ENCODE results near the gene KDM7A.

Gene KDM7A

DNA sequence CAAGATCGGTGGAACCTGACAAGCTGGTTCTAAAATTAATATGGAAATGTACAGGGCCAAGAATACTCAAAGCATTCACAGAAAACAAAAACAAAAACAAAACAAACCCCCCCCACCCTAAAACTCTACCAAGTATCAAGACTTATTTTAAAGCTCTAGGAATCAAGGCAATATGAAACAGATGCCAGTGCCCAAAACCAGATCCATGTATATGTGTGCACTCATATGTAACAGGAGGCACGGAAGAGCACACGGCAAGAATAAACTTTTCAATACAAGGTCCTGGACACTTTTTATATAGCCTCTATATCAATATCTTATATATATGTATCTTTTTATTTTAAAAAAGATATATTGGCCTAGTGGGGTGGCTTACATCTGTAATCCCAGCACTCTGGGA is 35.5 kb downstream of the KDM7A start:
- H3K4me3 ChIP-seq (ENCODE audit: low read depth, low read length) = no peak overlapping the region
- TF ChIP-seq, protein P1, sequence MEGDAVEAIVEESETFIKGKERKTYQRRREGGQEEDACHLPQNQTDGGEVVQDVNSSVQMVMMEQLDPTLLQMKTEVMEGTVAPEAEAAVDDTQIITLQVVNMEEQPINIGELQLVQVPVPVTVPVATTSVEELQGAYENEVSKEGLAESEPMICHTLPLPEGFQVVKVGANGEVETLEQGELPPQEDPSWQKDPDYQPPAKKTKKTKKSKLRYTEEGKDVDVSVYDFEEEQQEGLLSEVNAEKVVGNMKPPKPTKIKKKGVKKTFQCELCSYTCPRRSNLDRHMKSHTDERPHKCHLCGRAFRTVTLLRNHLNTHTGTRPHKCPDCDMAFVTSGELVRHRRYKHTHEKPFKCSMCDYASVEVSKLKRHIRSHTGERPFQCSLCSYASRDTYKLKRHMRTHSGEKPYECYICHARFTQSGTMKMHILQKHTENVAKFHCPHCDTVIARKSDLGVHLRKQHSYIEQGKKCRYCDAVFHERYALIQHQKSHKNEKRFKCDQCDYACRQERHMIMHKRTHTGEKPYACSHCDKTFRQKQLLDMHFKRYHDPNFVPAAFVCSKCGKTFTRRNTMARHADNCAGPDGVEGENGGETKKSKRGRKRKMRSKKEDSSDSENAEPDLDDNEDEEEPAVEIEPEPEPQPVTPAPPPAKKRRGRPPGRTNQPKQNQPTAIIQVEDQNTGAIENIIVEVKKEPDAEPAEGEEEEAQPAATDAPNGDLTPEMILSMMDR (IDR thresholded peaks at IDR 0.05; ENCODE audit: borderline replicate concordance, insufficient read depth, low read depth, low read length) = no peak

DNA sequence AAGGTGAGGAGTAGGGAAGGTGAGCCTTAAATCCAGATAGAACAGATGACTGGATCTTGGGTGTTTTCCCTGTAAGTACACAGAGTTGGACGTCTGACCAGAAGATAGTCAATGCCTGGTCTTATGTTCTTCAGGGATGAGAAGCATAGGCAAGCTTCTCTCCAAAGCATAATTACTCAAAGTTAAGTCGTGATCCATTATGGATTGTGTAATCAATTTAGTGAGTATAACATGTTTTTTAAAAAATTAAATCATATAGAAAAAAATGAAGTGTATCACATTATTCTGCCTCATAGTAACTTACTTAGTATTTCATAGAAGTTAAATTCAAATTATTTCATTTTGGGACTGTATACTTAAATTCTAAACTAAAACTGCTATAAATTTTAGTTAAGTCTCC is 39.7 kb downstream of the KDM7A start:
- TF ChIP-seq, protein P1 (IDR thresholded peaks at IDR 0.05; ENCODE audit: borderline replicate concordance, insufficient read depth, low read depth, low read length) = no peak

DNA sequence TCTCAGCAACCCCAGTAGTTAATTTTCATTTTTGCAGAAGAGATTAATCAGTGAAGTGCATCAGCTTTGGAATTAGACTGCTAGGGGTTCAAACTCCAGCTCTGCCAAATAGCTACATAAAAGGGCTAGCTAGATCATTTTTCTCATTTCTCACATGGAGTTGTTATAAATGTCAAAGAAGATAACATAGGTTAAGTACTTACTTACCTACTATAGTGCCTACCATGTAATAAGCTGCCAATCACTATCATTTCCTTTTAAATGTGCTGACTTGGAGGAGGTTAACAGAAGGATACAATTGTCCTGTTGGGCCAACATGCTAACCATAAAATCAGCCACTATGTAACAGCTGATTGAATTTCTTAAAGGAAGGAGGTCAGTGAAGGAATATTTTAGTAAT is 40.7 kb downstream of the KDM7A start:
- TF ChIP-seq, protein P1 (IDR thresholded peaks at IDR 0.05; ENCODE audit: borderline replicate concordance, insufficient read depth, low read depth, low read length) = no peak
- no peak overlapping the region for H3K4me3 ChIP-seq (ENCODE audit: low read depth, low read length)

More for the DNA sequence above, 39.7 kb downstream of the KDM7A start:
- no peak overlapping the region for H3K4me3 ChIP-seq (ENCODE audit: low read depth, low read length)

DNA sequence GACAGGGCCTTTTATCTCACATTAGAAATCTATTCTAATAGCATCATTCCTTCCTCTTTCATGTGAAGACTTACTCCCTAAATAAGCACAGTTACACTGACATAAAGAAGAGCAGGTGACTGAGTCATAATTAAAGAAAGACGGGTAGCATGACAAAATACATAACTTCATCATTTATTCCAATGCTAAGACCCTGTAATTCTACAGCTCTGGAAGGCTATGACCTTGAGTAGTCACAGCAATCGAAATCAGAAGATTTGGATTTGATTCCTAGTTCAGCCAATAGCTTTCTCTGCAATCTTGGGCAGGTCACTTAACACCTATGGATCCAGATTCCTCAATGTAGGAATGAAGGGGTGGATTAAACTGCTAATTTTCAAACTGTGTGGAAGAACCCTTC is 42.7 kb downstream of the KDM7A start:
- TF ChIP-seq, protein P1 (IDR thresholded peaks at IDR 0.05; ENCODE audit: borderline replicate concordance, insufficient read depth, low read depth, low read length) = no peak
- H3K4me3 ChIP-seq (ENCODE audit: low read depth, low read length) = no peak overlapping the region

DNA sequence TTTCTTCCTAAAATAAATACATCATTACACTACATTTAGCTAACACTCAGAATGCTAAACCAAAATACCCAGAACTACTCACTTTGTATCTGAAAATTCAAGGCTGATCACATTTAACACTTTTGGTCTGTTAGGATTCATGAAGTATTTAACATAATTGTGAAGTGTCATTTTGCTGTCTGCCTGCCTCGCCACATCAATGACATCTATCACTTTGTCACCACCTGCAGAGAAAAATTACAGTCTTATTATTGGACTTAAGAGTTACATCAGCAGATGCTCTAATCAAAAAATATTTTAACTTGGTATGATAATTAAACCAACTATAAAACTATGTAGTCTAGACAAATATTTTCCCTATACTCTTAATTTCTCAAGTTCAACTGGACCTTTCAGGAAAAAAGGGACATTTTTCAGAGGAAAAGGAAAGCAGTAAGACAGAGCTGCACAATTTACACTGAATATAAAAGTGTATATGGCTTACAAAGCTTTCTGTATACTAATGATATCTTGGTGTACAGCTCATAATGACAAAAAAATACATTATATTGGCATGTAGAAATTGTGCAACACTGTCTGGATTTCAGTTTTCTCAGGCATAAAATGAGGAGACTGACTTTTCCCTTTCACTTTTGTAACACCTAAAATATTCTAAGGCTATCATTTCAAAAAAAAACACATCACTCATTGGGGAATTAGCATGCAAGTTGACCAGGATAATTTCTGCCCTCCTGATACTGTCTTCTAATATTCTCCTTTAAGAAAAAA is 49.2 kb downstream of the KDM7A start:
- TF ChIP-seq, protein P1 (IDR thresholded peaks at IDR 0.05; ENCODE audit: borderline replicate concordance, insufficient read depth, low read depth, low read length) = no peak
- no peak overlapping the region for H3K4me3 ChIP-seq (ENCODE audit: low read depth, low read length)

DNA sequence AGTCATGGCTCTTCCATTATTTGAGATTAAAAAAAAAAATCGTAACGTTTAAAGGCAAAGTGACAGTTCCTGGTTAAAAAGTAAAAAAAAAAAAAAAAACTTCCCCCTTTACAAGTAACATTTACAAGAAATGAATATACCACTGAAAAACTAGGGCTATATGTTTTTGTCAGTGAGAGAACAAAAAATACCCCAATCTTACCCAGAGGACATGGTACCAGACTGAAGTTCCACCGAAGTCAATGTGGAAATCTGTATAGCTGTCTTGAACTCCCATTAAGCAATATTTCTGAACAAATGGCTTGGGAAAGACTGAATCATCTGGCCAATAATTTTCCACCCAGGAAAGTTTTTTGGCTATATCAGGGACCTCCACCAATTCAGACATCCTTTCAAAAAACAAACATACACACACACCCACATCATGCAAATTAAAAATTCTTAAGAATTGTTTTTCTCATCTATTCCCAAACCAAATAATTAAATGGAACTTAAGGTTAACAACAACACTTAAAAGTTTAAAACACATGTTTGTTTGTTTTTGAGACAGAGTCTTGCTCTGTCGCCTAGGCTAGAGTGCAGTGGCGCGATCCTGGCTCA is 50.2 kb downstream of the KDM7A start:
- H3K4me3 ChIP-seq (ENCODE audit: low read depth, low read length) = no peak overlapping the region
- TF ChIP-seq, protein P1 (IDR thresholded peaks at IDR 0.05; ENCODE audit: borderline replicate concordance, insufficient read depth, low read depth, low read length) = no peak

DNA sequence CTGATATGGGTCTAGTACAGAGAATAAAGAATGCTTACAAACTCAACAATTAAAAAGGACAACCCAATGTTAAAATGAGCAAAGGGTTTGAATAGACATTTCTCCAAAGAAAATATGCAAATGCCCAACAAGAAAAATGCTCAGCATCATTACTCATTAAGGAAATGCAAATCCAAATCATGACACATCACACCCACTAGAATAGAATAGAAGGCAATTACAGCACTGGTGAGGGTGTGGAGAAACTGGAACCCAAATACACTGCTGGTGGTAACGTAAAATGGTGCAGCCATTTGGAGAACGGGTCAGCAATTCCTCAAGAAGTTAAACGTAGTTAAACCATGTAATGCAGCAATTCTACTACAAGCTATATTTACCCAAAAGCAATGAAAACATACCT is 53.8 kb downstream of the KDM7A start:
- TF ChIP-seq, protein P1 (IDR thresholded peaks at IDR 0.05; ENCODE audit: borderline replicate concordance, insufficient read depth, low read depth, low read length) = no peak
- no peak overlapping the region for H3K4me3 ChIP-seq (ENCODE audit: low read depth, low read length)
